ENCODE data around the gene DPP8. TPM values are rescaled to one million over a fixed set of nuclear protein-coding genes. Genes with fewer than 3 reads are reported as not detected.
A peak's percentile ranks its signal among the peaks of the same experiment; 100 is the strongest.
"Not testable (repeated sequence)": the region's sequence is repeated elsewhere in the genome, so short reads cannot be mapped to it uniquely, and the experiment has no call there.

DPP8 gene
- total RNA-seq, 1 donor from 2014 or later = 28.2 TPM

DNA sequence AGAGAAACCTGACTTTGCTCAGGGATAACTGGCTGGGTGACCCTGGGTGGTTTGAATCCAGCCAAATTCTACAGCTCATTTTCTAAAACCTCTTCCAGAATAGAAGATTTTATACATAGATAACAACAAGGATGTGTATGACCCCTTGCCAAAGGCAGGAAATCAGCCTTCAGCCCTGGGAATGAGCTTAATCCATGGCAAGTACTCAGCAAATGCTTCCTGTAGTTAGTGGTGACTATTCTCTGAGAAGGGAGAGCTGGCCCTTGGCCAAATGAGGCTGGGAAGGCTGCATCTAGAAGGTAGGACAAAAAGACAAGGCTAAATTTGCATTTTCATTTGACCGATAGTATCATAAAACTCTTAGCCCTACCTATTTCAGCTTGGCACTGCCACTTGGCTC is 8.1 kb upstream of the DPP8 start:
- peak; percentile 8 for DNase-seq (ENCODE audit: low spot score)

DNA sequence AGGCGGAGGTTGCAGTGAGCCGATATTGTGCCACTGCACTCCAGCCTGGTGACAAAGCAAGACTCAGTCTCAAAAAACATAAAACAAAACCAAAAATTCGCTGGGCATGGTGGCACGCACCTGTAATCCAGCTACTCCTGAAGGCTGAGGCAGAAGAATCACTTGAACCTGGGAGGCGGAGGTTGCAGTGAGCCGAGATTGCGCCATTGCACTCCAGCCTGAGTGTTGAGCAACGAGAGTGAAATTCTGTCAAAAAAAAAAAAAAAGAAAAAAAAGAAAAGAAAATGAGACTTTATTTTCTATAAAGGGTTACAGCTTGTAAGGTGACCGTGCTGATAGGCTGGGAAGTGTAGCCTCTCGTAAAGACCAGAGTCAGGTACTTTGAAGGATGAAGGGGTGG is 6.7 kb upstream of the DPP8 start:
- DNase-seq (ENCODE audit: low spot score) = no peak

DNA sequence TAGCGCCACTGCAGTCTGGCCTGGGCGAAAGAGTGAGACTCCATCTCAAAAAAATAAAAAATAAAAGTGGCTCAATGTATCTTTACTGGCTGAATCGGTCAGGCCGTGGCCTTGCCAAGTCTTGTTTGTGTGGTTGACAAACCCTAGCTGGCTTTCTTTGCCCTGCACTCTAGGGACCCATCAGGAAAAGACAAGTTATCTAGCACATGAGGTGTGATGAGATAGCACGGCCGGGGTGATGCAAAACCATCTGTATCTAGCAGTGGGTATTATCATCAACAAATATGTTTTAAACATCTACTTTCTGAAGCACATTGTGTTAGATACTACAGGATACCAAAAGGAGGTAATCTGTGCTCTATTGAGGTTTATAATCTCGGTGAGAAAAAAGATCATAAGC is 3.9 kb upstream of the DPP8 start:
- no peak for DNase-seq (ENCODE audit: low spot score)

DNA sequence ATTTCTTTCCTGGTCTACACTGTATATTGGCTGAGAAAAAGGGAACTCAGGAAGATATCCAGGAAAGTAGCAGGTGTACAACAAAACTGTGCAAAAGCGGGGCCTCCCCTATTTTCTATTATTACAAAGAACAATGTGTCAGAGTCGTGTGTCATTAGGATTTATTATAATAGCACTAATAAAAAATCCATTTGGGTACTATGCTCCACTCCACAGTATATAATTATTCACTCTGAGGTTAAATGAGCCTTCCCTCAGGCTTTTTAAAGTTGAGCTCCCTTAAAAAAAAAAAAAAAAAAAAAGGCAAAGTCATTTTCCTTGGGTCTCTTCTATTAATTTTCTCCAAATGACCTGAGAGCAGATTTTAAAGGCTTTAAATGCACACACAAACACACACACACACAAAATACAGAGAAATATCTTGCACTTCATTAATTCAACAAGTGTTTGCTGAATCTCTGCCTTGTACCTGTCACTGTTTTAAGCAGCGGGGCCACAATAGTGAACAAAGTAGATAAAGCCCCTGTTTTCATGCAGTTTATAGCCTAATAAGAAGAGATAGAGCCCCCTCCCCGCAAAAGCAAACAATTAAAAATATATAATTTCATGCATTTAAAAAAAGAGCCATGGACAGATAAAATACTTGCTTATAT is 1.3 kb upstream of the DPP8 start:
- DNase-seq (ENCODE audit: low spot score) = no peak

DNA sequence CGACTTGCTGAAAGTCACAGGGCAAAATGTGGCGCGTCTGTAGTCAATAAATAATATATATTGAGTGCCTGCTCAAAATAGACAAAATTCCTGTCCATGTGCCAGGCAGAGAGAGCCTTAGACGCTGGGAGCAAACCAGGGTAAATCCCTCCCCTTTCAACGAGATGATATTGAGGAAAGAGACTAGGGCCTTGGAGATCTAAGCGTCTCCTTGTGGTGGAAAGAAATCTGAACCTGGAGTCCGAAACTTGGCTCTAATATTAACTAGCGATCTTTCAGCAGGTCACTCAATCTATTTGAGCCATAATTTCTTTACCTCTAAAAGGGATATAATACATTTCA is 348 bp upstream of the DPP8 start:
- no peak for DNase-seq (ENCODE audit: low spot score)

DNA sequence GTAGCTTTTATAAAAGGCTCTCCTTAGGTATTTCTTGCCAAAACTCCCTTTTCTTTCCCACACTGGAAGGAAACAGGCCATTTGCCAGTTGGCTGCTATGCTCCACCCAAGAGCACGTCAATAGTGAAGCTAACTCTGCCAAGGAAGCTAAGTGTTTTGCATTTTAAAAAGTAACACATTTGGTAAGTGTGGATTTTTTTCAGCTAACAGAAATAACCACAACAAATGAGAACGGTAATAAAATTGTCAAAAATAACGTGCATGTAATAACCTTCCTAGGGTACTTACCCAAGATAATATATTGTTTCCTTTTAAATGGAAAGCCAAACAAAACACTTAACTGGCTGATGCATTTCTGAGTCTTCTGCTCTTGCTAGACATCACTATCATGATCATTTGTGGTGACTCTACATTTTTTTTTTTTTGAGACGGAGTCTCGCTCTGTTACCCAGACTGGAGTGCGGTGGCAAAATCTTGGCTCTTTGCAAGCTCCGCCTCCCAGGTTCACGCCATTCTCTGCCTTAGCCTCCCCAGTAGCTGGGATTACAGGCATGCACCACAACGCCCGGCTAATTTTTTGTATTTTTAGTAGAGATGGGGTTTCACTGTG is 4.6 kb downstream of the DPP8 start:
- peak; percentile 11 for DNase-seq (ENCODE audit: low spot score)

DNA sequence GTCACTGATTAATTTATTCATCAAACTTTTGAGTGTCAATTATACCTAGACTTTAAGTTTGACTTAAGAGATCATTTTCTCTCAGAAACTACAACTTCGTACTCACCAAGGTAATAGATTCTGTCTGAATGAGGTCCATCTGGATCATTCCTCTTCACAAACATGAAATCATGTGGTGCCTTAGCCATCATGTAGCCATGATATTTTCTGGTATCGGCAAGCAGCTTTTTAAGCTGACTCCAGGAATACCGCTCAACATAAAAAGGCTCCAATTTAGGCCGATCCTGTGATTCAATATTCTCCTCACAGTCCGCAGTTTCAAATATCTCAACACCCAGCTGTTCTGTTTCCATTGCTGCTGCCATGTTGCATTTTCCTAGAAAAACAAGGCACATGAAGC is 5.3 kb downstream of the DPP8 start:
- no peak for DNase-seq (ENCODE audit: low spot score)

DNA sequence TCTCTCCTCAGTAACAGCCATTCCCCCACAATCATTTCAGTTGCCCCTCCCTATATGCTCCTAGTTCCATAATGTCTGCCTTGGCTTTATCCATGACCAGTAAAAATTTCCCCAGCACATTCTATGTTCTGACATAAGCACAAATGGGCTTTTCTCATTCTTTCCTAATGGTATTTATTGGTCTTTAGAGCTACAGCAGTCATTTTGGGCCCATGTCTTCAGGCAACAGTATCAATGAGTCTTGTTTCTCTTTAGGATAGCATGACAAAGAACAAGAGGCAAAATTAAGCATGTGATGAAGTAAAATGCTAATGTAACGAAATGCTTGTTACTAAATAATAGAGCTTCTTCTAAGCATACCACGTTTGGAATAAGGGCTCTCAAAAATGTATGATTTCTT is 8.2 kb downstream of the DPP8 start:
- DNase-seq (ENCODE audit: low spot score) = no peak

DNA sequence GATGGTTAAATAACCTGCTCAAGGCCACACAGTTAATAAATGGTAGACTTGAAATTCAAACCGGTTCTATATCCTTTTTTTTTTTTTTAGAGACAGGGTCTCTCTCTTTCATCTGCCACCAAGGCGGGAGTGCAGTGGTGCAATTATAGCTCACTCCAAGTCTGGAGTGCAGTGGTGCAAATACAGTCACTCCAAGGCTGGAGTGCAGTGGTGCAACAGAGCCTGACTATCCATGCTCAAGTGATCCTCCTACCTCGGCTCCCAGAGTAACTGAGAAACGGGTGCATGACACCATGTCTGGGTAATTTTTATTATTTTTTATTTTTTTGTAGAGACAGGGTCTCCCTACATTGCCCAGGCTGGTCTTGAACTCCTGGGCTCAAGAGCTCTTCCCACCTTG is 23.4 kb downstream of the DPP8 start:
- no peak for DNase-seq (ENCODE audit: low spot score)

DNA sequence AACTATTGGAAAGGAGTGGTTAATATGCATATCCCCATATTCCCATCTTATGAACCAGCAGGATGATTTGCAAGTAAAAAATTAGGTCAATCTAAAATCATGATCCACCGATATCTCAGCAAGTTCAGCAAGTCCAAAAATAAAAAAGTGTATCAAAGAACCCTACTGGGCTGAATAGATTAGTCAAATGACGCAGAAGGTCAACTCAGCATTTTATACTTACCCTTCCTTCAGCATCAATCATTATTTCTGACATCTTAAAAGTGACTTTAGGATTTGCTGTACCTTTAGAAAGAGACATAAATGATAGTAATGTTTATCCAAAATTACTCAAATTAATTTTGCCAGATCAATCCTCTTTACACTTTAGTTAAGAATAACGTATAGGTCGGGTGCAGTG is 32.6 kb downstream of the DPP8 start:
- no peak for DNase-seq (ENCODE audit: low spot score)

DNA sequence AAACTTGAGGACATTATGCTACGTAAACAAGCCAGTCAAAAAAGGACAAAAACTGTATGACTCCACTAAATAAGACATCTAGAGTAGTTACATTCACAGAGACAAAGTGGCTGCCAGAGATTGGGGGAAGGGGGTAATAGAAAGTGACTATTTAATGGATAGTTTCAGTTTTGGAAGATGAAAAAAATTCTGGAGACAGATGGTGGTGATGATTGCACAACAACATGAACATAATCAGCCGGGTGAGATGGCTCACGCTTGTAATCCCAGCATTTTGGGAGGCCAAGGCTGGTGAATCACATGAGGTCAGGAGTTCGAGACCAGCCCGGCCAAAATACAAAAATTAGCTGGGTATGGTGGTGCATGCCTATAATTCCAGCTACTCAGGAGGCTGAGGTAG is 40.6 kb downstream of the DPP8 start:
- no peak for DNase-seq (ENCODE audit: low spot score)

DNA sequence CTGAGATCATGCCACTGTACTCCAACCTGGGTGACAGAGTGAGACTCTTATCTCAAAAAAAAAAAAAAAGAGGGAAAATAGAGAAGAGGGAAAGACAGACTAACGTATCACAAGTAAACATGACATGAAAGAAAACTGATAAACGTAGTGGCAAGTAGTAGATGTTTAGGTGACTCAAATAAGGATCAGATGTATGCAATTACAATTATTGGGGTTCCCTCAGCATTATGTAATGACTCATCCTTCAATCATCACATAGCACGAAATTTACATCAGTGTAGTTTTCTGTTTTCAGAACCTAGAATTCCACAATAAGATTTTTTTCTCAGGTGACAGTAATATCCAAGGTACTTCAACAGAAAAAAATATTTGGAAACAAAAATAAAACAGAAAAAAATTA is 46.6 kb downstream of the DPP8 start:
- DNase-seq (ENCODE audit: low spot score) = no peak

DNA sequence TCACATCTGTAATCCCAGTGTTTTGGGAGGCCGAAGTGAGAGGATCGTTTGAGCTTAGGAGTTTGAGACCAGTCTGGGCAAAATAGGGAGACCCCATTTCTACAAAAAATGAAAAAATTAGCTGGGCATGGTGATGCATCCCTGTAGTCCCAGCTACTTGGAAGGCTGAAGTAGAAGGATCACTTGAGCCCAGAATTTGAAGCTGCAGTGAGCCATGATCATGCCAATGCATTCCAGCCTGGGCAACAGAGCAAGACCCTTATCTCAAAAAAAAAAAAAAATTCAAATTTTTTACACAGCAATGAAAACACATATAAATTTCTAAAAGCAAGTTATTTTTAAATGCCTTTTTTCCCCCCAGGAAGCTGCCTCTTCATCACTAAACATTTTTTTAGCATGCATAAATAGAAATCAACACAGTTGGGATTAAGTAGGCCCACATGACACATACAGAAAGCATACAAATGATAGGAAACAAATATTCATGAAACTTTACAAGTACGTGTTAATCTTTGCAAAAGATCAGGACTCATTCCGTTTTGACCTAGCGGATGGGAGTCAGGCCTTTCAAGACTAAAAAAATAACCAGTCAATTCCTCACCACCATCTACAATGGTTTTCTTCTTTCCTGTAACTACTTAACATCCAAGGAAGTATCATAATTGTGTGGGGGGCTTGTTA is 49.1 kb downstream of the DPP8 start:
- no peak for DNase-seq (ENCODE audit: low spot score)

DNA sequence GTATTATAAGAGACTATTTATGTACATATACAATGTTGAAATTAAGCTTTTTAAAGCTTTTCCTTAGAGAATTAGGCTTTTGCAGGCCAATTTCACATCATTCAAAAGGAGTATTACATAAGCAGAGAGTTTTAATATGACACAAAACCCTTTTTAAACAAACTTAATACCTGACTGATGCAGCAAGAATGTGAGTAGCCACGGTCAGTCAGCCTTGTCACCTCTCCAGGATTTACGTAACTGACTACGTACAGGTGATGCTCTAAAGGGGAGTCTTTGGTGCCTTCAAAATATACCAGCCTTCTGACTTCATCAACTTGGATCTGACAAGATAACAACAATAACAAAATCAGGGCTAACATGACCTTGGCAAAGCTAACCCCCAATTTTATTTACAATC is 50.6 kb downstream of the DPP8 start:
- no peak for DNase-seq (ENCODE audit: low spot score)

DNA sequence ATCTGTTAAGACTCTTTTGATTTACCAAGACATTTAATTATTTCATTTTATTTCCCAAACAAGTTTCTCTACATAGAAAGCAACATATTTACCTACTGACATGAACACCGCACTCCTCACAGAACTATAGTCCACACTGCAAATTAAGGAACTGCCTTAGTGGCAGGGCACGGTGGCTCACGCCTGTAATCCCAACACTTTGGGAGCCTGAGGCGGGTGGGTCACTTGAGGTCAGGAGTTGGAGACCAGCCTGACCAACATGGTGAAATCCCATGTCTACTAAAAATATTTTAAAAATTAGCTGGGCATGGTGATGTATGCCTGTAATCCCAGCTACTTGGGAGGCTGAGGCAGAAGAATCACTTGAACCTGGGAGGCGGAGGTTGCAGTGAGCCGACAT is 54.4 kb downstream of the DPP8 start:
- DNase-seq (ENCODE audit: low spot score) = not testable (repeated sequence)

DNA sequence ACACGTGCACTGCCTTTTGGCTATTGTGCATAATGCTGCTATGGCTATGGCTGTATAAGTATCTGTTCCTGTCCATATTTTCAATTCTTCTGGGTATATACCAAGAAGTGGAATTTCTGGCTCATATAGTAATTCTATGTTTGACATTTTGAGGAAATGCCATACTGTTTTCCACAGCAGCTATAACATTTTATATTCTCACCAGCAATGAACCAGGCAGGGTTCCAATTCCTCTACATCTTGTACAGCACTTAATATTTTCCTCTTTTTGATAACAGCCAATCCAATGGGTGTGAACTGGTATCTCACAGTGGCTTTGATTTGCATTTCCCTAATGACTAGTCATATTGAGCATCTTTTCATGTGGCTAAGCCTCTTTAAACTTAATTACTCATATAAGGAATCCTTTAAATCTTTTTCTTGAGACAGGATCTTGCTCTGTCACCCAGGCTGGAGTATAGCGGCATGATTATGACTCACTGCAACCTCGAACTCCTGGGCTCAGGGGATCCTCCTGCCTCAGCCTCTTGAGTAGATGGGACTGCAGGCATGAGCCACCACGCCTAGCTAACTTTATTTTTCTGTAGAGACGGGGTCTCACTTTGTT is 56.6 kb downstream of the DPP8 start:
- DNase-seq (ENCODE audit: low spot score) = peak; percentile 2

DNA sequence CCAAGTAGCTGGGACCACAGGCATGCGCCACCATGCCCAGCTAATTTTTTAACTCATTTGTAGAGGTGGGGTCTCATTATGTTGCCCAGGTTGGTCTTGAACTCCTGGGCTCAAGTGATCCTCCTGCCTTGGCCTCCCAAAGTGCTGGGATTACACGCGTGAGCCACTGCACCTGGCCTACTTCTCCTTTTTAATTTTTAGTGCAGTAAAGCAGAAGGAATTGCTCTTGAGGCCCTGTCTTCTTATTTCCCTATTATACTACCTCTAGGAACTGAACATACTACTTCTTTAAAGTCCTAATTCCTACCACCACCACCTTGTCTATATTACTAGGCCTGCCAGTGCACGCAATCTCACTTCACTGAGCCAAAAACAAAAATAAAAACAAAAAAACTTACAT is 62.2 kb downstream of the DPP8 start:
- not testable (repeated sequence) for DNase-seq (ENCODE audit: low spot score)

DNA sequence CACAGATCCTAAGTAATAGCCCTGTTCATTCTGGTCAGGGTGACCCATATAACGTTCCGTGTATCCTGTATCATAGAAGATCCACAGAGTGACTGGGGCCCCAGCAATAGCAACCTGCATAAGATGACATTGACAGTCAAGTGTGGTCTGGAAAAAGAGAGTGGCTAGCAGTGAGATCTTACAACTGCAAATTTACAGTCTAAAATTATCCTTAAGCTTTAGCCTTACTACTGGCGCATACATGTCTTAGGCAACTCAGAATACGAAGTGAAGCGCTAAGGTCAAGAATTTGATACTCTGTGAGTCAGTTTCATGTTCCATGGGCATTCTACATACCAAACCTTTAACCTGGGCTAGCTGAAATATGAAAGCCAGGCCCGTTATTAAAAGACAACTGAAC is 65.5 kb downstream of the DPP8 start:
- no peak for DNase-seq (ENCODE audit: low spot score)

DNA sequence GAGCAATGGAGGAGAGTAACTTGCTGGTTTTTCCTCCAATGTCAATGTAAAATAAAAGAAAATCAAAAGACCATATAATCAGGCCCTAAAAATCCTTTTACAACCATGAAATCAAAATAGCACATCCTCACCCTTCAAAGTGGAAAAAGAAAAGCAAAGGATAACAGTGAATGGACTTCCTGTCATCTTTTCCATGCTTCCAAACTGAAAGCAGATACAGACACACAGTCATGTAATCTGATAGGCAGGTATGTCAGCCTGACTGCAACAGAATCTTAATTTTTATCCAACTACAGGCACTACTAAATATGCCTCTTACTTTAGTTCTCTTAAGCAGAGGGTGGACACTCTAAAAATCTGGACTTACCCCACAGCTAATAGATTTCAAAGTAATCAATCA is 66.9 kb downstream of the DPP8 start:
- no peak for DNase-seq (ENCODE audit: low spot score)

DNA sequence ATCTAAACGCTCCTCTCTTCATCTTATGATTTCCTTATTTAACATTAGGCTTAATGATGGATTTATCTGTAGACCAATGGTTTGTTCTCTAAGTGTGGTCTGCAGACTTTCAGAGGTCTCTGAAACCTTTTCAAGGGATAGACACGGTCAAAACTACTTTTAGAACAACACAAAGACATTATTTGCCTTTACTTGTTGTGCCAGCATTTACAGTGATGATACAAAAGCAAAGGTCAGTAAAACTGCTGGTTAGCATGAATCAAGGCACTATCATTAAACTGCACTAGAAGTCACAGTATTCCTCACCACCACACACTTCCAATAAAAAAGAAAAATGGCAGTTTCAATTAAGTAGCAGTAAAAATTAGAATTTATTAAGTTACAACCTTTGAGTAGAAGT is 70.3 kb downstream of the DPP8 start:
- no peak for DNase-seq (ENCODE audit: low spot score)

DNA sequence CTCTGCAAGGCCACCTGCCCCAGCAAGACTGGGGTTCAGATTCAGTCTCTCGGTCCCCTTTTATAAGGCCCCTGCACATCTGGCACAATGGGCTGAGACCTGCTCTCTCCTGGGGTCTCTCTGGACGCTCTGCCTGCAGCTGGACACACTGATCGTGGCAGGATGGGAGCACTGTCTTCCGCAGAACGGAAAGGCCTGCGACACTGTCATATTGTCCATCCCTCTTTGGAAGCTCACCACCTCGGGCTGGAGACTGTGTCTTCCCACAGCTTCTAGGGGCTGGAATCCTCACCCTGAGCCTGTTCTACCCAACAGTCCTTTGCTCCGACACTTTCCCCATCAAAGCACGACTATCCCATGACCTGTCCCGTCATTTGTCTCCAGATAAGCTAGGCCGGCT is 83.3 kb downstream of the DPP8 start:
- DNase-seq (ENCODE audit: low spot score) = no peak

DNA sequence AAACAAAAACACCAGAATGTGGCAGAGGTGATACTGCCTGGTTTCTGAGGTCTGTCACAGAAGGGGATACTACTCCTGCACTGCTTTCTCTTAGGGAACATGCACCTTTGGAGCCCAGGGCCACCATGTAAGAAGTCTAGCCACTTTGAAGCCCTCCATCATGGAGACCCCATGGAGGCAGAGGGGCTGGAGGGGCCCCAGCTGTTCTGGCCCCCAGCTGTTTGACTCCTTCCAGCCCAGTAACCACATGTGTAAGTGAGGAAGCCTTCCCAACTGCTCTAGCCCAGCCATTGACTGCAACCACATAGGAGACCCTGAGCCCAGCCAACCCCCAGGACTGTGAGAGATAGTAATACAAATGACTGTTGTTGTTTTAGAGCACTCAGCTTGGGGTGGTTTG is 85.8 kb downstream of the DPP8 start:
- no peak for DNase-seq (ENCODE audit: low spot score)

DNA sequence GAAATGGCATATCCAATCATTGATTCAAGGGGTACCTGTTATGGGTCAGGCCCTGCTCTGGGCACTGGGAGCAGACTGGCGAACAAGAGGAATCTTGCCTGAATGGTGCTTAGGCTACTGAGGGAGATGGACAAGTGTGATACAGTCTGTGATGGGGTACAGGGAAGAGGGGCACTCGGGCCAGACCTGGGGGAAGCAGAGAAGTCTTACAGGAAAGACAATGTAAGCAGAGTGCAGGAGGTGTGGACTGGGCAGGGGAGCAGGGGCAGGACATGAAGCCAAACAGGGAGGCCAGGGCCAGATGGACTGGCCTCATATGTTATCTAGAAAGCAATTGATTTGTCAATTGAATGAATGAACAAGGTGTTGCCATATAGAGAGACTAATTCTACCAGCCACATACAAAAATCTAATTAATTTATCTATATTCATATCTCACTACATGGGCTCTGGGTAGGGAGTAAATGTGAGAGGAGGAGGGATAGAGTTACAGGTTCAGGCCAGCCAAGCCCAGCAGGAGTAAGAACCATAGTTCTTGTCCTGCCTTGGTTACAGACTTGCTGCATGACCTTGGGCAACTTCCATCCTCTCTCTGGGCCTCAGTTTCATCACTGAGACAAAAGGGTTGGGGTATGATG is 91.2 kb downstream of the DPP8 start:
- no peak for DNase-seq (ENCODE audit: low spot score)

Measured in umbilical cord (tissue), 2 donors.